ENCODE results near the gene DPYSL5. TPM values are rescaled to one million over a fixed set of nuclear protein-coding genes. Genes with fewer than 3 reads are reported as not detected.
"Not testable (repeated sequence)": the region's sequence is repeated elsewhere in the genome, so short reads cannot be mapped to it uniquely, and the experiment has no call there.

DPYSL5 gene
- polyA plus RNA-seq, 1 donor, result 7.1 TPM

GRCh38 chr2:26874514-26874913 lies 26.6 kb downstream of the DPYSL5 start:
- peaks cover 3% of the 10 kb centered on the region for H3K27me3 ChIP-seq (ENCODE audit: control insufficient read depth, insufficient read depth, low read length)
- no peak overlapping the region for H3K27ac ChIP-seq (ENCODE audit: low read length)
- WGBS (ENCODE audit: insufficient coverage, low lambda C conversion rate), result 75% methylated on average over 1 of the region's 2 CpGs
- H3K4me3 ChIP-seq (ENCODE audit: low read length), result no peak overlapping the region
- no peaks in the 10 kb centered on the region for H3K9me3 ChIP-seq (ENCODE audit: control insufficient read depth, low read depth, low read length)
- DNase-seq, result no peak
- no peaks in the 10 kb centered on the region for H3K4me1 ChIP-seq (ENCODE audit: control insufficient read depth, insufficient read depth, low read length)
- no peaks in the 10 kb centered on the region for H3K36me3 ChIP-seq (ENCODE audit: control insufficient read depth, insufficient read depth, low read length)

DNA sequence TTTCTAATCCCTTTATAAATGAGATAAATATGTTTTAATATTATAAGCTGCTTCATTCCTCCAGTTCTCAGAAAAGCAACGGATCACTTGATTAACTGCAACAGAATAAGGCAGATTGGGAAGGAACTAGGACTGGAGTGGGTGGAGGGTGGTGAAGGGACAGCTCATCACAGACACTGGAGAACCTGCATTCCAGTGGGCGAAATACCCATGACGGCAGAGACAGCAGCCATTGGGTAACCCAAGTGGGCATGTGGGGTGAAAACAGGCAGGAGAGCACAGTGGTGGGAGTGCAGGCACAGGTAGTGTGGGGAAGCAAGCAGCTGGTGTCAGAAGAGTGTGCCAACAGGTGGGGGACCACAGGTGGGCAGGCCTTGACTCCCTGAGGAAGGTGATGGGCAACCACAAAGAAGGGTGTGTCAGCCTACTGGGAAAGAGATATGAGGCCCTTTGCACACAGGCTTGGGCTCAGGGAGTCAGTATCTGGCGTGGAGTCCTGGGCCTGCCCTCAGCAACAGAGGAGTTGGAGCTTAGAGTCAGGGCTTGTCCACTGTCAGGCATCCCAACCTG lies 27.2 kb downstream of the DPYSL5 start:
- no peak for DNase-seq
- no CpG with 5 or more reads among the region's 4 CpGs for WGBS (ENCODE audit: insufficient coverage, low lambda C conversion rate)
- H3K4me1 ChIP-seq (ENCODE audit: control insufficient read depth, insufficient read depth, low read length), result no peaks in the 10 kb centered on the region
- no peaks in the 10 kb centered on the region for H3K9me3 ChIP-seq (ENCODE audit: control insufficient read depth, low read depth, low read length)
- no peak overlapping the region for H3K27ac ChIP-seq (ENCODE audit: low read length)
- no peak overlapping the region for H3K4me3 ChIP-seq (ENCODE audit: low read length)
- no peaks in the 10 kb centered on the region for H3K36me3 ChIP-seq (ENCODE audit: control insufficient read depth, insufficient read depth, low read length)
- peaks cover 3% of the 10 kb centered on the region for H3K27me3 ChIP-seq (ENCODE audit: control insufficient read depth, insufficient read depth, low read length)

- Histone ChIP-seq H3K27me3 (ENCODE audit: control insufficient read depth, insufficient read depth, low read length) (peaks cover 3% of the 10 kb centered on the region), H3K4me3 (ENCODE audit: low read length) (no peak overlapping the region), H3K9me3 (ENCODE audit: control insufficient read depth, low read depth, low read length) (no peaks in the 10 kb centered on the region), H3K27ac (ENCODE audit: low read length) (no peak overlapping the region), H3K36me3 (ENCODE audit: control insufficient read depth, insufficient read depth, low read length) (no peaks in the 10 kb centered on the region), H3K4me1 (ENCODE audit: control insufficient read depth, insufficient read depth, low read length) (no peaks in the 10 kb centered on the region)
- no peak for DNase-seq
- WGBS (ENCODE audit: insufficient coverage, low lambda C conversion rate), result no CpG with 5 or more reads among the region's 3 CpGs
These were observed 27.9 kb downstream of the DPYSL5 start for GRCh38 chr2:26875808-26876207.

- H3K4me3 ChIP-seq (ENCODE audit: low read length), result no peak overlapping the region
- H3K27me3 ChIP-seq (ENCODE audit: control insufficient read depth, insufficient read depth, low read length), result peaks cover 3% of the 10 kb centered on the region
- no peaks in the 10 kb centered on the region for H3K4me1 ChIP-seq (ENCODE audit: control insufficient read depth, insufficient read depth, low read length)
- DNase-seq, result no peak
- H3K9me3 ChIP-seq (ENCODE audit: control insufficient read depth, low read depth, low read length), result no peaks in the 10 kb centered on the region
- no CpG with 5 or more reads among the region's 7 CpGs for WGBS (ENCODE audit: insufficient coverage, low lambda C conversion rate)
- H3K36me3 ChIP-seq (ENCODE audit: control insufficient read depth, insufficient read depth, low read length), result no peaks in the 10 kb centered on the region
- no peak overlapping the region for H3K27ac ChIP-seq (ENCODE audit: low read length)
These were observed 28.3 kb downstream of the DPYSL5 start for GRCh38 chr2:26876260-26876659.

GRCh38 chr2:26877276-26877675 lies 29.3 kb downstream of the DPYSL5 start:
- Histone ChIP-seq H3K27ac (ENCODE audit: low read length) (no peak overlapping the region), H3K4me3 (ENCODE audit: low read length) (no peak overlapping the region), H3K9me3 (ENCODE audit: control insufficient read depth, low read depth, low read length) (no peaks in the 10 kb centered on the region), H3K36me3 (ENCODE audit: control insufficient read depth, insufficient read depth, low read length) (no peaks in the 10 kb centered on the region), H3K27me3 (ENCODE audit: control insufficient read depth, insufficient read depth, low read length) (peaks cover 3% of the 10 kb centered on the region), H3K4me1 (ENCODE audit: control insufficient read depth, insufficient read depth, low read length) (no peaks in the 10 kb centered on the region)
- no peak for DNase-seq
- no CpG with 5 or more reads among the region's 2 CpGs for WGBS (ENCODE audit: insufficient coverage, low lambda C conversion rate)

- Histone ChIP-seq H3K4me1 (ENCODE audit: control insufficient read depth, insufficient read depth, low read length) (no peaks in the 10 kb centered on the region), H3K4me3 (ENCODE audit: low read length) (no peak overlapping the region), H3K27ac (ENCODE audit: low read length) (no peak overlapping the region), H3K9me3 (ENCODE audit: control insufficient read depth, low read depth, low read length) (no peaks in the 10 kb centered on the region), H3K36me3 (ENCODE audit: control insufficient read depth, insufficient read depth, low read length) (no peaks in the 10 kb centered on the region), H3K27me3 (ENCODE audit: control insufficient read depth, insufficient read depth, low read length) (peaks cover 5% of the 10 kb centered on the region)
- WGBS (ENCODE audit: insufficient coverage, low lambda C conversion rate), result no CpG with 5 or more reads among the region's 2 CpGs
- DNase-seq, result no peak
These were observed 32.2 kb downstream of the DPYSL5 start for GRCh38 chr2:26880161-26880560.

- Histone ChIP-seq H3K36me3 (ENCODE audit: control insufficient read depth, insufficient read depth, low read length) (no peaks in the 10 kb centered on the region), H3K9me3 (ENCODE audit: control insufficient read depth, low read depth, low read length) (no peaks in the 10 kb centered on the region), H3K4me3 (ENCODE audit: low read length) (no peak overlapping the region), H3K4me1 (ENCODE audit: control insufficient read depth, insufficient read depth, low read length) (no peaks in the 10 kb centered on the region), H3K27me3 (ENCODE audit: control insufficient read depth, insufficient read depth, low read length) (peaks cover 6% of the 10 kb centered on the region), H3K27ac (ENCODE audit: low read length) (no peak overlapping the region)
- no peak for DNase-seq
- WGBS (ENCODE audit: insufficient coverage, low lambda C conversion rate), result 100% methylated on average over 1 of the region's 10 CpGs
These were observed 33.0 kb downstream of the DPYSL5 start for GRCh38 chr2:26880910-26881435.

GRCh38 chr2:26882220-26882619 lies 34.3 kb downstream of the DPYSL5 start:
- no CpG with 5 or more reads among the region's 3 CpGs for WGBS (ENCODE audit: insufficient coverage, low lambda C conversion rate)
- H3K4me3 ChIP-seq (ENCODE audit: low read length); H3K27ac ChIP-seq (ENCODE audit: low read length); DNase-seq; H3K27me3 ChIP-seq (ENCODE audit: control insufficient read depth, insufficient read depth, low read length); H3K9me3 ChIP-seq (ENCODE audit: control insufficient read depth, low read depth, low read length); H3K36me3 ChIP-seq (ENCODE audit: control insufficient read depth, insufficient read depth, low read length); H3K4me1 ChIP-seq (ENCODE audit: control insufficient read depth, insufficient read depth, low read length): not testable (repeated sequence)

GRCh38 chr2:26883956-26884355 lies 36.0 kb downstream of the DPYSL5 start:
- DNase-seq, result no peak
- H3K27me3 ChIP-seq (ENCODE audit: control insufficient read depth, insufficient read depth, low read length), result peaks cover 6% of the 10 kb centered on the region
- WGBS (ENCODE audit: insufficient coverage, low lambda C conversion rate), result no CpG with 5 or more reads among the region's 8 CpGs
- no peak overlapping the region for H3K27ac ChIP-seq (ENCODE audit: low read length)
- H3K4me3 ChIP-seq (ENCODE audit: low read length), result no peak overlapping the region
- H3K9me3 ChIP-seq (ENCODE audit: control insufficient read depth, low read depth, low read length), result no peaks in the 10 kb centered on the region
- no peaks in the 10 kb centered on the region for H3K4me1 ChIP-seq (ENCODE audit: control insufficient read depth, insufficient read depth, low read length)
- H3K36me3 ChIP-seq (ENCODE audit: control insufficient read depth, insufficient read depth, low read length), result no peaks in the 10 kb centered on the region

GRCh38 chr2:26884486-26884885 lies 36.6 kb downstream of the DPYSL5 start:
- WGBS (ENCODE audit: insufficient coverage, low lambda C conversion rate), result no CpG with 5 or more reads among the region's 3 CpGs
- no peaks in the 10 kb centered on the region for H3K9me3 ChIP-seq (ENCODE audit: control insufficient read depth, low read depth, low read length)
- no peak overlapping the region for H3K4me3 ChIP-seq (ENCODE audit: low read length)
- no peaks in the 10 kb centered on the region for H3K4me1 ChIP-seq (ENCODE audit: control insufficient read depth, insufficient read depth, low read length)
- no peak overlapping the region for H3K27ac ChIP-seq (ENCODE audit: low read length)
- no peaks in the 10 kb centered on the region for H3K36me3 ChIP-seq (ENCODE audit: control insufficient read depth, insufficient read depth, low read length)
- peaks cover 7% of the 10 kb centered on the region for H3K27me3 ChIP-seq (ENCODE audit: control insufficient read depth, insufficient read depth, low read length)
- DNase-seq, result no peak

- no peaks in the 10 kb centered on the region for H3K36me3 ChIP-seq (ENCODE audit: control insufficient read depth, insufficient read depth, low read length)
- H3K9me3 ChIP-seq (ENCODE audit: control insufficient read depth, low read depth, low read length), result no peaks in the 10 kb centered on the region
- DNase-seq, result no peak
- WGBS (ENCODE audit: insufficient coverage, low lambda C conversion rate), result no CpG with 5 or more reads among the region's 5 CpGs
- no peak overlapping the region for H3K4me3 ChIP-seq (ENCODE audit: low read length)
- peaks cover 10% of the 10 kb centered on the region for H3K27me3 ChIP-seq (ENCODE audit: control insufficient read depth, insufficient read depth, low read length)
- no peaks in the 10 kb centered on the region for H3K4me1 ChIP-seq (ENCODE audit: control insufficient read depth, insufficient read depth, low read length)
- no peak overlapping the region for H3K27ac ChIP-seq (ENCODE audit: low read length)
These were observed 37.9 kb downstream of the DPYSL5 start for GRCh38 chr2:26885651-26886329.

All from large intestine (tissue), 3 donors.